ENCODE measurements around the gene APBA1. TPM values are rescaled to one million over a fixed set of nuclear protein-coding genes. Genes with fewer than 3 reads are reported as not detected.

The APBA1 gene
- total RNA-seq, 1 experiment from 2014 or later: 1.8 TPM

DNA sequence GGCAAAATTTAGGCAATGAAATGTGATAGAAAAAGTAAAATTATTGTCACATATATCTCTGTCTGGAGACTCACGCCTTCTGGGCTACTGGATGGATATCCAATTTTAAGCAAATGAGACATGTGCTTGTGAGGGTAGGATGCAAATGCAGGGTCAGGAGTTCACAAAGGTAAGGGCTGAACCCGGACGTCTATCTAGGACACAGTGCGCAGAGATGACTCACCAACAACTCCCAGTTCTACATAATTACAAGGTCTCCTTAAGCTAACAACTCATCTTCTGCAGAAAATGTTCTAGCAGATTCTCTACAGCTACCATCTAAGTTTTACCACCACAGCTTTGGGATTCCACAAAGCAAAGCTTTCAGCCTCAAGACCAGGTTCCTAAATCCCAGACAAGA is 186.7 kb downstream of the APBA1 start:
- TF ChIP-seq, protein P1, sequence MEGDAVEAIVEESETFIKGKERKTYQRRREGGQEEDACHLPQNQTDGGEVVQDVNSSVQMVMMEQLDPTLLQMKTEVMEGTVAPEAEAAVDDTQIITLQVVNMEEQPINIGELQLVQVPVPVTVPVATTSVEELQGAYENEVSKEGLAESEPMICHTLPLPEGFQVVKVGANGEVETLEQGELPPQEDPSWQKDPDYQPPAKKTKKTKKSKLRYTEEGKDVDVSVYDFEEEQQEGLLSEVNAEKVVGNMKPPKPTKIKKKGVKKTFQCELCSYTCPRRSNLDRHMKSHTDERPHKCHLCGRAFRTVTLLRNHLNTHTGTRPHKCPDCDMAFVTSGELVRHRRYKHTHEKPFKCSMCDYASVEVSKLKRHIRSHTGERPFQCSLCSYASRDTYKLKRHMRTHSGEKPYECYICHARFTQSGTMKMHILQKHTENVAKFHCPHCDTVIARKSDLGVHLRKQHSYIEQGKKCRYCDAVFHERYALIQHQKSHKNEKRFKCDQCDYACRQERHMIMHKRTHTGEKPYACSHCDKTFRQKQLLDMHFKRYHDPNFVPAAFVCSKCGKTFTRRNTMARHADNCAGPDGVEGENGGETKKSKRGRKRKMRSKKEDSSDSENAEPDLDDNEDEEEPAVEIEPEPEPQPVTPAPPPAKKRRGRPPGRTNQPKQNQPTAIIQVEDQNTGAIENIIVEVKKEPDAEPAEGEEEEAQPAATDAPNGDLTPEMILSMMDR (conservative IDR thresholded peaks at IDR 0.05): no peak
- no peak for DNase-seq
- Histone ChIP-seq H3K4ac (ENCODE audit: low read depth, low read length) (no peak overlapping the region), H4K8ac (replicated peaks; ENCODE audit: insufficient read length, low read depth, low read length) (no peak overlapping the region), H2BK15ac (ENCODE audit: low read depth, low read length) (no peak overlapping the region), H3K14ac (ENCODE audit: insufficient read depth, low read length) (no peak overlapping the region), H3K79me1 (ENCODE audit: insufficient read depth, low read depth, low read length, poor library complexity, severe bottlenecking) (no peaks in the 10 kb centered on the region), H3K27me3 (ENCODE audit: insufficient read depth, low read length) (no peaks in the 10 kb centered on the region), H3K23me2 (ENCODE audit: insufficient read length, low read depth, low read length, poor library complexity, severe bottlenecking) (no peaks in the 10 kb centered on the region), H2BK20ac (ENCODE audit: low read depth, low read length, poor library complexity, severe bottlenecking) (no peak overlapping the region), H2AK5ac (ENCODE audit: insufficient read length, low read length) (no peak overlapping the region), H4K91ac (ENCODE audit: insufficient read length, low read depth, low read length) (no peak overlapping the region), H2AFZ (ENCODE audit: low read length) (no peak overlapping the region), H3K23ac (ENCODE audit: insufficient read length, low read depth, low read length) (no peak overlapping the region), H3K4me2 (ENCODE audit: insufficient read depth, insufficient read length, low read length) (no peak overlapping the region), H3K56ac (ENCODE audit: insufficient read length, low read depth, low read length) (no peak overlapping the region), H2BK120ac (ENCODE audit: low read depth, low read length, poor library complexity, severe bottlenecking) (no peak overlapping the region), H2BK12ac (ENCODE audit: insufficient read length, low read depth, low read length) (no peak overlapping the region), H3K79me2 (ENCODE audit: insufficient read depth, low read length) (no peaks in the 10 kb centered on the region), H4K5ac (ENCODE audit: insufficient read length, low read depth, low read length) (no peak overlapping the region), H3K18ac (ENCODE audit: insufficient read length, low read depth, low read length) (no peak overlapping the region), H3K4me1 (ENCODE audit: insufficient read depth, low read length) (no peaks in the 10 kb centered on the region), H3K9ac (ENCODE audit: extremely low read depth, insufficient read length, low read length) (no peak overlapping the region), H4K20me1 (ENCODE audit: control insufficient read depth, insufficient read depth, insufficient read length) (no peaks in the 10 kb centered on the region), H3K9me3 (ENCODE audit: control insufficient read depth, low read depth, low read length) (no peaks in the 10 kb centered on the region), H2BK5ac (ENCODE audit: insufficient read length, low read length) (no peak overlapping the region), H3T11ph (ENCODE audit: low read length) (no peak overlapping the region), H3K27ac (ENCODE audit: insufficient read length, low read depth, low read length) (no peak overlapping the region)
- H3K9me3 Mint-ChIP-seq: peaks cover 2 to 4% of the 10 kb centered on the region in 2 experiments; a peak in 3 of 5 replicates
- no CpG with 5 or more reads among the region's 4 CpGs for WGBS (ENCODE audit: extremely low coverage, insufficient read length, low lambda C conversion rate)
- H3K4me3 Mint-ChIP-seq: no peak overlapping the region
- H3K36me3 Mint-ChIP-seq (ENCODE audit: insufficient read depth in 1 of 3, low read depth in 3 of 3): peaks cover 0 to 2% (median 0%) of the 10 kb centered on the region in 3 experiments; a peak in 1 of 7 replicates
- H3K27me3 Mint-ChIP-seq (ENCODE audit: low read depth): no peaks in the 10 kb centered on the region; the same call in 1 of the 2 replicates
- peaks cover 4 to 7% of the 10 kb centered on the region in 2 experiments for H3K4me1 Mint-ChIP-seq
- no peak overlapping the region; a peak in 1 of 7 replicates for H3K27ac Mint-ChIP-seq

All from H9 (cell line).